Liver (tissue), 9 donors: ENCODE results near the gene CLASP2. TPM values are rescaled to one million over a fixed set of nuclear protein-coding genes. Genes with fewer than 3 reads are reported as not detected.

Experiments used
- DNase-seq: peaks from one replicate; pipeline ENCODE4 v3.0.0-alpha.2; 2017; ENCODE audit warnings: low spot score
- H3K27ac ChIP-seq, 2 donors: one replicate each; pipeline ENCODE4 v1.7.0; 2013; ENCODE audit warnings: inconsistent platforms in 2 of 2, low read length in 2 of 2, control low read depth in 1 of 2, low read depth in 1 of 2, mild to moderate bottlenecking in 1 of 2
- H3K27me3 ChIP-seq, 4 donors: one replicate each; pipeline versions ENCODE4 v1.6.1 to v1.7.0; 2013; ENCODE audit warnings: low read length in 3 of 4, inconsistent platforms in 1 of 4, mild to moderate bottlenecking in 1 of 4, moderate library complexity in 1 of 4; ENCODE audit not compliant: control insufficient read depth in 4 of 4, insufficient read depth in 4 of 4
- H3K36me3 ChIP-seq, 4 donors: one replicate each; pipeline versions ENCODE4 v1.6.1 to v1.7.0; 2013; ENCODE audit warnings: low read length in 3 of 4, mild to moderate bottlenecking in 3 of 4, low read depth in 1 of 4, moderate library complexity in 1 of 4; ENCODE audit not compliant: control insufficient read depth in 4 of 4, insufficient read depth in 3 of 4
- H3K4me1 ChIP-seq, 4 donors: one replicate each; pipeline versions ENCODE4 v1.6.1 to v1.7.0; 2013; ENCODE audit warnings: low read length in 3 of 4, mild to moderate bottlenecking in 3 of 4, moderate library complexity in 1 of 4; ENCODE audit not compliant: control insufficient read depth in 4 of 4, insufficient read depth in 4 of 4
- H3K4me3 ChIP-seq, 3 donors: one replicate each; pipeline versions ENCODE4 v1.6.1 to v1.7.0; 2013; ENCODE audit warnings: low read length in 3 of 3, control low read depth in 1 of 3, low read depth in 1 of 3, mild to moderate bottlenecking in 1 of 3
- H3K9ac ChIP-seq, 2 donors: one replicate each; pipeline ENCODE4 v1.7.0; 2013; ENCODE audit warnings: low read length in 2 of 2, mild to moderate bottlenecking in 2 of 2, moderate library complexity in 2 of 2, control low read depth in 1 of 2, low read depth in 1 of 2
- H3K9me3 ChIP-seq, 4 donors: one replicate each; pipeline versions ENCODE4 v1.6.1 to v1.7.0; 2013; ENCODE audit warnings: low read length in 3 of 4; ENCODE audit not compliant: control insufficient read depth in 4 of 4
- ATF3 ChIP-seq: IDR thresholded peaks from 2 replicates; pipeline ENCODE4 v1.6.1; 2016; ENCODE audit warnings: antibody characterized with exemption
- EGR1 ChIP-seq, 2 donors: IDR thresholded peaks; 2 replicates each; pipeline ENCODE4 v1.6.1; 2016 to 2018; ENCODE audit warnings: antibody characterized with exemption in 2 of 2, low read depth in 2 of 2
- FOXA1 ChIP-seq: IDR thresholded peaks from 2 replicates; pipeline ENCODE4 v1.6.1; 2016; ENCODE audit warnings: antibody characterized with exemption
- FOXA2 ChIP-seq: IDR thresholded peaks from 2 replicates; pipeline ENCODE4 v1.6.1; 2016; ENCODE audit warnings: antibody characterized with exemption
- GABPA ChIP-seq, 2 donors: IDR thresholded peaks in 1 of 2; conservative IDR thresholded peaks in 1 of 2; 2 replicates each; pipeline ENCODE4 v1.6.1; 2016; ENCODE audit warnings: antibody characterized with exemption in 2 of 2, mild to moderate bottlenecking in 1 of 2, moderate library complexity in 1 of 2
- HNF4A ChIP-seq, 2 donors: conservative IDR thresholded peaks; 2 replicates each; pipeline ENCODE4 v1.6.1; 2016; ENCODE audit warnings: antibody characterized with exemption in 2 of 2, mild to moderate bottlenecking in 2 of 2
- HNF4G ChIP-seq: IDR thresholded peaks from 2 replicates; pipeline ENCODE4 v1.6.1; 2016; ENCODE audit warnings: antibody characterized with exemption
- JUND ChIP-seq, 2 donors: IDR thresholded peaks; 2 replicates each; pipeline ENCODE4 v1.6.1; 2016; ENCODE audit warnings: antibody characterized with exemption in 2 of 2
- MAX ChIP-seq: IDR thresholded peaks from 2 replicates; pipeline ENCODE4 v1.6.1; 2016; ENCODE audit warnings: antibody characterized with exemption
- NR2F2 ChIP-seq: IDR thresholded peaks from 2 replicates; pipeline ENCODE4 v1.6.1; 2016; ENCODE audit warnings: antibody characterized with exemption
- RAD21 ChIP-seq, 2 donors: IDR thresholded peaks; 2 replicates each; pipeline ENCODE4 v1.6.1; 2016; ENCODE audit warnings: antibody characterized with exemption in 2 of 2, mild to moderate bottlenecking in 2 of 2
- REST ChIP-seq: IDR thresholded peaks from 2 replicates; pipeline ENCODE4 v1.6.1; 2016; ENCODE audit warnings: antibody characterized with exemption, mild to moderate bottlenecking
- RXRA ChIP-seq, 2 donors: IDR thresholded peaks; 2 replicates each; pipeline ENCODE4 v1.6.1; 2017 to 2018; ENCODE audit warnings: antibody characterized with exemption in 2 of 2, mild to moderate bottlenecking in 1 of 2
- SP1 ChIP-seq: IDR thresholded peaks from 2 replicates; pipeline ENCODE4 v1.6.1; 2018; ENCODE audit warnings: antibody characterized with exemption, mild to moderate bottlenecking
- TAF1 ChIP-seq: conservative IDR thresholded peaks from 2 replicates; pipeline ENCODE4 v1.6.1; 2016; ENCODE audit warnings: antibody characterized with exemption, mild to moderate bottlenecking
- YY1 ChIP-seq: IDR thresholded peaks from 2 replicates; pipeline ENCODE4 v1.6.1; 2016; ENCODE audit warnings: antibody characterized with exemption, mild to moderate bottlenecking
- ZBTB33 ChIP-seq: IDR thresholded peaks from 2 replicates; pipeline ENCODE4 v1.6.1; 2016; ENCODE audit warnings: antibody characterized with exemption
- whole genome bisulfite sequencing: extraction: QIAGEN DNeasy Blood & Tissue Kit; methylation state at CpG from one replicate; pipeline ENCODE4 v1.1.7; 2013; 5-methylcytosine and 5-hydroxymethylcytosine counted together
- polyA plus RNA-seq, 2 donors: library from polyadenylated mRNA; stranded (reverse) in 1 of 2; unstranded in 1 of 2; fragments of 200-250 nt in 1 of 2; fragments of >200 nt in 1 of 2; fragmentation: Nextera tagmentation in 1 of 2; extraction: Ambion mirVana in 1 of 2; gene quantifications; one replicate each; pipeline versions ENCODE4 v1.2.1 to v1.2.3, GENCODE V29; 2013 to 2015
- total RNA-seq, 2 donors: library from RNA; depleted of rRNA; stranded (reverse); fragments of >200 nt; gene quantifications; one replicate each; pipeline ENCODE4 v1.2.3, GENCODE V29; 2014
- TF ChIP-seq, protein P1 (sequence below): fragments of 150-350 bp; IDR thresholded peaks from 2 replicates; pipeline ENCODE4 v1.5.1; 2017; ENCODE audit warnings: improper control_type of control experiment, low read depth, low read length; ENCODE audit not compliant: missing input control
- donor health status: healthy.
- donor health status: healthy.
- donor health status: healthy.
- donor health status: healthy.
- donor health status: healthy.

Gene CLASP2
- total and polyA plus RNA-seq, 4 donors: 3.7 to 27.6 (median 17.3) TPM

DNA sequence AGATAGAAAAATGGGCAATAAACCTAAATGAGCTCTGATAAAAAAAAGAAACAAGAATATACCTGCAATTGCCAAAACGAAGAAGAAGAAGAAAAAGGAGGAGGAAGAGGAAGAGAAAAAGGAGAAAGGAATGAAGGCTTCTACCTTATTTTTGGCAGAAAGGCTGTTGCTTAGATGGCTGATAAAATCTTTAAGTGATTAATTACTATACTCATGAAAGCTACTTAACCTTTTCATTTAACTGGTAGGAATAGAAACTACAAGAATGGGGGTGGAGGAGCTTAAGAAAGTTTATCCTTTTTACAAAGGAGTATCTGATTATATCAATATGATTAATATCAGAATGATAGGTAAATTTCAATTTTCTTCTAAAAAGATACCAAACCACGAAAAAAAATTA lies 75.2 kb downstream of the CLASP2 start:
- Histone ChIP-seq H3K4me3 (no peak overlapping the region), H3K9ac (no peak overlapping the region), H3K9me3 (no peaks in the 10 kb centered on the region), H3K4me1 (no peaks in the 10 kb centered on the region), H3K27me3 (no peaks in the 10 kb centered on the region), H3K27ac (no peak overlapping the region), H3K36me3 (peaks cover 0 to 3% (median 0%) of the 10 kb centered on the region in 4 donors)
- 89% methylated on average over 2 of the region's 2 CpGs for WGBS
- DNase-seq: no peak
- TF ChIP-seq ATF3 (no peak), JUND (IDR thresholded peaks at IDR 0.05) (no peak), TAF1 (no peak), NR2F2 (no peak), SP1 (no peak), MAX (no peak), GABPA (IDR thresholded peaks at IDR 0.05 in 1 of 2, conservative IDR thresholded peaks at IDR 0.05 in 1 of 2) (no peak), FOXA1 (no peak), HNF4G (no peak)
- TF ChIP-seq, protein P1, sequence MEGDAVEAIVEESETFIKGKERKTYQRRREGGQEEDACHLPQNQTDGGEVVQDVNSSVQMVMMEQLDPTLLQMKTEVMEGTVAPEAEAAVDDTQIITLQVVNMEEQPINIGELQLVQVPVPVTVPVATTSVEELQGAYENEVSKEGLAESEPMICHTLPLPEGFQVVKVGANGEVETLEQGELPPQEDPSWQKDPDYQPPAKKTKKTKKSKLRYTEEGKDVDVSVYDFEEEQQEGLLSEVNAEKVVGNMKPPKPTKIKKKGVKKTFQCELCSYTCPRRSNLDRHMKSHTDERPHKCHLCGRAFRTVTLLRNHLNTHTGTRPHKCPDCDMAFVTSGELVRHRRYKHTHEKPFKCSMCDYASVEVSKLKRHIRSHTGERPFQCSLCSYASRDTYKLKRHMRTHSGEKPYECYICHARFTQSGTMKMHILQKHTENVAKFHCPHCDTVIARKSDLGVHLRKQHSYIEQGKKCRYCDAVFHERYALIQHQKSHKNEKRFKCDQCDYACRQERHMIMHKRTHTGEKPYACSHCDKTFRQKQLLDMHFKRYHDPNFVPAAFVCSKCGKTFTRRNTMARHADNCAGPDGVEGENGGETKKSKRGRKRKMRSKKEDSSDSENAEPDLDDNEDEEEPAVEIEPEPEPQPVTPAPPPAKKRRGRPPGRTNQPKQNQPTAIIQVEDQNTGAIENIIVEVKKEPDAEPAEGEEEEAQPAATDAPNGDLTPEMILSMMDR: no peak

- peaks cover 0 to 3% (median 0%) of the 10 kb centered on the region in 4 donors for H3K36me3 ChIP-seq
- H3K9ac ChIP-seq: no peak overlapping the region
- WGBS: 85% methylated on average over 2 of the region's 2 CpGs
- no peak for DNase-seq
- peaks cover 0 to 3% (median 0%) of the 10 kb centered on the region in 4 donors for H3K4me1 ChIP-seq
- TF ChIP-seq ATF3: no peak
- no peak for TF ChIP-seq ZBTB33
- no peak for TF ChIP-seq MAX
- no peak for TF ChIP-seq HNF4G
- no peak for TF ChIP-seq SP1
- no peak for TF ChIP-seq FOXA1
- no peak for TF ChIP-seq GABPA (IDR thresholded peaks at IDR 0.05 in 1 of 2, conservative IDR thresholded peaks at IDR 0.05 in 1 of 2)
- TF ChIP-seq EGR1 (IDR thresholded peaks at IDR 0.05; ENCODE audit: low read depth in 2 of 2): no peak
- no peak for TF ChIP-seq NR2F2
- TF ChIP-seq JUND (IDR thresholded peaks at IDR 0.05): no peak
- no peak for TF ChIP-seq HNF4A (conservative IDR thresholded peaks at IDR 0.05)
- TF ChIP-seq RXRA (IDR thresholded peaks at IDR 0.05): no peak
- no peak for TF ChIP-seq FOXA2
- TF ChIP-seq YY1: no peak
- TF ChIP-seq RAD21 (IDR thresholded peaks at IDR 0.05): no peak
- TF ChIP-seq, protein P1: no peak
- TF ChIP-seq REST: no peak
- no peak overlapping the region for H3K4me3 ChIP-seq
- H3K27ac ChIP-seq: no peak overlapping the region
- no peaks in the 10 kb centered on the region for H3K9me3 ChIP-seq
- H3K27me3 ChIP-seq: no peaks in the 10 kb centered on the region
These were observed 78.2 kb downstream of the CLASP2 start for GRCh38 chr3:33639889-33640288.
